VCaP (cell line): ENCODE data around the gene KDM7A.
A peak's percentile ranks its signal among the peaks of the same experiment; 100 is the strongest.

Experiments used
- H3K27ac ChIP-seq: fragments of 450-650 bp; 2 replicates; pipeline ENCODE4 v1.5.1; 2017
- TF ChIP-seq, protein P1 (sequence below): fragments of 450-650 bp; conservative IDR thresholded peaks from 2 replicates; pipeline ENCODE4 v1.5.1; 2017; ENCODE audit warnings: mild to moderate bottlenecking, moderate library complexity

Gene KDM7A

DNA sequence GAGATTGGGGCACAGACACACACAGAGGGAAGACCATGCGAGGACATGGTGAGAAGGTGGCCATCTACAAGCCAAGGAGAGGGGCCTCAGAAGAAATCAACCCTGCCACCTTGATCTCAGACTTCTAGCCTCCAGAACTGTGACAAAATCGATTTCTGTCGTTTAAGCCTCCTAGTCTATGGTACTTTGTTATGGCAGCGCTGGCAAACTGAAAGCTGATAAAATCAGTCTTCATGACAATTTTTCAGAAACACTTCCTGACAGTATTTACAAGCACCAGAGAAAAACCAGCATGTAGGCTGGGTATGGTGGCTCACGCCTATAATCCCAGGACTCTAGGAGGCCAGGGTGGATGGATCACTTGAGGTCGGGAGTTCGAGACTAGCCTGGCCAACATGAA lies 118.3 kb downstream of the KDM7A start:
- TF ChIP-seq, protein P1, sequence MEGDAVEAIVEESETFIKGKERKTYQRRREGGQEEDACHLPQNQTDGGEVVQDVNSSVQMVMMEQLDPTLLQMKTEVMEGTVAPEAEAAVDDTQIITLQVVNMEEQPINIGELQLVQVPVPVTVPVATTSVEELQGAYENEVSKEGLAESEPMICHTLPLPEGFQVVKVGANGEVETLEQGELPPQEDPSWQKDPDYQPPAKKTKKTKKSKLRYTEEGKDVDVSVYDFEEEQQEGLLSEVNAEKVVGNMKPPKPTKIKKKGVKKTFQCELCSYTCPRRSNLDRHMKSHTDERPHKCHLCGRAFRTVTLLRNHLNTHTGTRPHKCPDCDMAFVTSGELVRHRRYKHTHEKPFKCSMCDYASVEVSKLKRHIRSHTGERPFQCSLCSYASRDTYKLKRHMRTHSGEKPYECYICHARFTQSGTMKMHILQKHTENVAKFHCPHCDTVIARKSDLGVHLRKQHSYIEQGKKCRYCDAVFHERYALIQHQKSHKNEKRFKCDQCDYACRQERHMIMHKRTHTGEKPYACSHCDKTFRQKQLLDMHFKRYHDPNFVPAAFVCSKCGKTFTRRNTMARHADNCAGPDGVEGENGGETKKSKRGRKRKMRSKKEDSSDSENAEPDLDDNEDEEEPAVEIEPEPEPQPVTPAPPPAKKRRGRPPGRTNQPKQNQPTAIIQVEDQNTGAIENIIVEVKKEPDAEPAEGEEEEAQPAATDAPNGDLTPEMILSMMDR = no peak
- H3K27ac ChIP-seq = peak overlapping the region; percentile 90

DNA sequence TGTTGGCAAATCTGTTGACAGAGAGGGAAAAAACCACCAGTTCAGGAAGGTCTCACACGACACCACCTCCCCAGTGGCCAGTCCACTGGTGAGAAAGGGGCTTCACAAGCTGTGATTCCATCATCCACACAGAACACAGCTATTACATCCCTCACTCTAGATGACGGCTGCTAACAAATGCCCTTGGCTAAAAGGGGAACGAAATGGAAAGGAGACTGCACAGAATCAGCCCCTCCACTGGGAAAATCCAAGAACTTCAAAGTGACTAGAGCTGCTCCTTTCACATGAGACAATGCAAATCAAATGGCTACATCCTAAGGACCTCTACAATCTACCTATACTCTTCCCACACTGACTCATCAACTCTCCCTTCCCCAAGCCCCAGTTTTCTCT lies 119.6 kb downstream of the KDM7A start:
- no peak overlapping the region for H3K27ac ChIP-seq
- TF ChIP-seq, protein P1 = no peak

DNA sequence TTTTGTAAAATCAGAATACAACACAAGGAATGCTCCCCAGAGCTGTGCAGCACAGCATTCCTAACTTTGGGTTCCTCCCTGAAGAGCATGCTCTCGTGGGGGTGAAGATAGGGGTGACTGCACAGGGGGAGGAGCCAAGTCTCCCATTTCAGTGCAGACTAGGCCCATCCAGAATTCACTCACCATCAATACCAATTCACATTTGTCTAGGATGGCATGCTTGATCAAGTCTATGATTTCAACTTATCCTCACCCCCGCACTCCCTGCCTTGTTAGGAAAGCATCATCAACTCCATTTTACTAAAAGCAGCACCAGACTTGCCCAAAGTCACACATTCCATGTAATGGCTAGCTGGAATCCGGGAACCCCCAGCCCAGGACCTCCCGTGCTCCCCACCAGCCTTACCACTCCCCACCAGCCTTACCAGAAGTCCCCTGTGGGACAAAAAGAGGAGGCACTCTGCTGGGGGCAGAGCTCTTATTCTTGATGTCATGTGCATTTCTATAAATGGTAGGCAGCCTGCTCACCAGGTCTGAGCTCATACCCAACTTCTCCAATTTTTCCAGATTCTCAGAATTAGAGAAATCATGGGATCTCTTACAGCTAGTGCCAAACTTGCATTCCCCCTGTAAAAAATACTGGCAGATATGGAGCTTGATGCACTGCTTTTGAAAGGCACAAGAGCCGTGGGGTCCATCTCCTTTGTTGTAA lies 120.2 kb downstream of the KDM7A start:
- TF ChIP-seq, protein P1 = no peak
- no peak overlapping the region; the same call in 1 of the 2 replicates for H3K27ac ChIP-seq

DNA sequence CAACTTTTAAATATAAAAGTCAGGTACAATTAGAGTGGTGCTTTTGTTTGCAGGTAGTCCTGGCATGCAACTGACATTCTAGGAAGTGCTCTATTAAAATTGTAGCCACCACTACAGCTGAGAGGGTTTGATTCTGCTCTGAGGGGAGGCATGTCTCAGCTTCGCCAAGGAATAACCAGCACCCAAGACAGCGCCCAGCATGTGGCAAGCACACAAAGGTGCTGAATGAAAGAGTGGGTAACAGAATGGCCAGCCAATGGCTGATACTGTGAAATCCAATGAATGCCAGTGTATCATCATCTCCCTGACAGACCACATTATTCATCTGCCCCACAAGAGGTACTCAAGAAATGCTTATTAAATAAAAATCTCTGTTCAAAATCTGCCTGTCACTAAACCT lies 121.0 kb downstream of the KDM7A start:
- TF ChIP-seq, protein P1 = no peak
- peak overlapping the region; percentile 28 for H3K27ac ChIP-seq

DNA sequence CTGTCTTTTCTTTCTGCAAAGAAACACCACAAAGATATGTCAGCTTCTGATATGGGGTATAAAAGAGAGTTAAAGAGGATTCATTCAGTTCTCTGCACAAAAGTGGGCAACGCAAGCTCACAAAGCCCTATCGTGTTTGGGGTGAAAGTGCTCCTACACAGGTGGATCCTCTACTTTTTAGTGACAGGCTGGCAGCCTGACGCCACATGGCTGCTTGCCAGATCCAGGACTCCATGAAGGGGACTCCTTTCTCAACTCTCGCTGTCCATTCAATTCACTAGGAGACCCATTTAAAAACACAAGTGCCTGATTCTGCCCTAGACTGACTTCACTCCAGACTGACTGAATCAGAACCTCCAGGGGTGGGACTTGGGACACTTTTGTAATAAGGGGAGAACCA lies 122.0 kb downstream of the KDM7A start:
- H3K27ac ChIP-seq = peak overlapping the region; percentile 47; the same call in 1 of the 2 replicates
- TF ChIP-seq, protein P1 = no peak

DNA sequence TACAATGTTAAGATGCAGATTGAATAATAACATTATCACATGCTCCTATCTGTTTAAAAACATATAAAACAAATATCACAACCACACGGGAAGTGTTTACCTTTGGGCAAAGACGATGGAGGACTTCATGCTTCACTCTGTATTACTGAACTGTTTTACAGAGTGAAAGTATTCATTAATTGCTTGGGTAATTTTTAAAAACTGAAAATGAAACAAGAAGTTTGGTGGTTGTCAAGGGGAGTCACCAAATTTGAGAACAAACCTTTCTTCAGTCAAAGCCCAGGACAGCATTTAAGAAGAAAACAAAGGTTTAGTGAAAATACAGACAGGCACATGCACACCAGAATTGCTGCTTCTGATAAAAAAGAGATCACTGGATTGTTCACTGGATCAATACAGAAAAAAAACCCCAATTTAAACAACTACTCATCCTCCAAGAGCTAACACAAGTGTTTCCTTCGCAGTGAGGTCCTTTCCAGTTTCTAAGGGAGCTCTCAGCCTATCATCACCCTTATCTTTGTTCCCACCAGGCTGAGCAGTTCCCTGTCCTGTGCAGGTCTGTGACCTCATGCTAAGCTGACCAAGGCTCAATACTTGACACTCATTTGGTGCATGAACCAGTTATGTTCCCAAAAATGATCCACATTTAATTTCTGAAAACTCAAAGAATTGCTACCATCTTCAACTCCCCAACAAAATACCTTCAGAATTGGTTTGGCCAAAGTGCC lies 122.8 kb downstream of the KDM7A start:
- peak overlapping the region; percentile 47 for H3K27ac ChIP-seq
- TF ChIP-seq, protein P1 = no peak

DNA sequence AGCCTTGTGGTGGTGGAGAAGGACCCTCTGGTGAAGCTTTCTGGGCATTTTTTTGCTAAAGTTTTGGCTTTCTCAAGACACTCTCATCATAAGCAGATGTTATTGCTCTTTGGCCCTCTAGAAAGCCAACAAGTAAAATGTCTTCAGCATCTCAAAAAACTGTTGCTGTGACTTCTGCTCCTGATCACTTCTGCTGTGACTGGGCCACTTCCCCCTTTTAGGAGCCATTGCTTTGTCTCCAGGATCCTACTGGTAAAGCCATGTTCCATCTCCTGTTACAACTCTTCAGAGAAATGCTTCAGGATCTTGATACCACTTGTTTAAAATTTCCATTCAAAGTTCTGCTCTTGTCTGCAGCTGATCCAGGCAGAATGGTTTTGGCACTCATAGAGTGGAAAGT lies 125.0 kb downstream of the KDM7A start:
- TF ChIP-seq, protein P1 = no peak

More for the DNA sequence above, 125.0 kb downstream of the KDM7A start:
- no peak overlapping the region for H3K27ac ChIP-seq
